Neural cell (in vitro differentiated cells): ENCODE results near the gene EEF1AKMT2.

ENCODE experiments used
- EP300 ChIP-seq: fragments of 450-650 bp; conservative IDR thresholded peaks from 2 replicates; pipeline ENCODE4 v1.6.1; 2014; ENCODE audit warnings: antibody characterized with exemption, mild to moderate bottlenecking, moderate library complexity; ENCODE audit not compliant: poor library complexity, severe bottlenecking
- EZH2 ChIP-seq: fragments of 200-600, 300-800 bp; shearing (Covaris generic), sonication (generic); IDR thresholded peaks from 2 replicates; pipeline ENCODE4 v1.6.1; 2014; ENCODE audit warnings: antibody characterized with exemption, low read length, borderline replicate concordance, mild to moderate bottlenecking; ENCODE audit not compliant: insufficient read depth, poor library complexity, severe bottlenecking
- POLR2AphosphoS5 ChIP-seq: IDR thresholded peaks from 2 replicates; pipeline ENCODE4 v1.6.1; 2012
- RAD21 ChIP-seq: fragments of 450-650 bp; conservative IDR thresholded peaks from 2 replicates; pipeline ENCODE4 v1.6.1; 2014; ENCODE audit warnings: antibody characterized with exemption, mild to moderate bottlenecking, moderate library complexity
- TF ChIP-seq, protein P1 (sequence below): fragments of 450-650 bp; IDR thresholded peaks from 2 replicates; pipeline ENCODE4 v1.5.1; 2014; ENCODE audit warnings: antibody characterized with exemption, mild to moderate bottlenecking, moderate library complexity; ENCODE audit not compliant: poor library complexity, severe bottlenecking

- TF ChIP-seq EZH2 (no peak), RAD21 (no peak), POLR2AphosphoS5 (no peak), EP300 (no peak)
- TF ChIP-seq, protein P1, sequence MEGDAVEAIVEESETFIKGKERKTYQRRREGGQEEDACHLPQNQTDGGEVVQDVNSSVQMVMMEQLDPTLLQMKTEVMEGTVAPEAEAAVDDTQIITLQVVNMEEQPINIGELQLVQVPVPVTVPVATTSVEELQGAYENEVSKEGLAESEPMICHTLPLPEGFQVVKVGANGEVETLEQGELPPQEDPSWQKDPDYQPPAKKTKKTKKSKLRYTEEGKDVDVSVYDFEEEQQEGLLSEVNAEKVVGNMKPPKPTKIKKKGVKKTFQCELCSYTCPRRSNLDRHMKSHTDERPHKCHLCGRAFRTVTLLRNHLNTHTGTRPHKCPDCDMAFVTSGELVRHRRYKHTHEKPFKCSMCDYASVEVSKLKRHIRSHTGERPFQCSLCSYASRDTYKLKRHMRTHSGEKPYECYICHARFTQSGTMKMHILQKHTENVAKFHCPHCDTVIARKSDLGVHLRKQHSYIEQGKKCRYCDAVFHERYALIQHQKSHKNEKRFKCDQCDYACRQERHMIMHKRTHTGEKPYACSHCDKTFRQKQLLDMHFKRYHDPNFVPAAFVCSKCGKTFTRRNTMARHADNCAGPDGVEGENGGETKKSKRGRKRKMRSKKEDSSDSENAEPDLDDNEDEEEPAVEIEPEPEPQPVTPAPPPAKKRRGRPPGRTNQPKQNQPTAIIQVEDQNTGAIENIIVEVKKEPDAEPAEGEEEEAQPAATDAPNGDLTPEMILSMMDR: no peak
Measured at GRCh38 chr10:124727361-124727960, 64.2 kb downstream of the EEF1AKMT2 start.
